Measurements from ENCODE around the gene ABCG5.

The ABCG5 gene

DNA sequence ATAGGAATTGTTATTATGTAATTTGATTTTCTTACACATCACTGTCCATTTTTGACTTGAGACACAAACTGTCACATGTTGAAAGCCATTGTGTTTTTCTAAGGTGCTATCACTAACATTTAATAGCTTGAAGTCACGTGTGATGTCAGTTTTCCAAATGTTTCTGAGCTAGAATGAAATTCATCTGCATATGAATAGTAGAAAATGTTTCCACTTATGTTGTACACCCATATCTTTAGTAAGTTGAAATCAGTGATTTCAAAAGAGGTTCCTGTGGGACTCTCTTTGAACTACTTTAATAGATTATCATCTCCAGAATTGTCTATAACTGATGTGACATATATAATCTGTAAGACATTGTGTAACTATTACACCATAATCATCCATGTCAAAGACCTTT, 27.8 kb downstream of the ABCG5 start:
- no peak for DNase-seq (ENCODE audit: low read depth in 1 of 2, low spot score in 1 of 2)

DNA sequence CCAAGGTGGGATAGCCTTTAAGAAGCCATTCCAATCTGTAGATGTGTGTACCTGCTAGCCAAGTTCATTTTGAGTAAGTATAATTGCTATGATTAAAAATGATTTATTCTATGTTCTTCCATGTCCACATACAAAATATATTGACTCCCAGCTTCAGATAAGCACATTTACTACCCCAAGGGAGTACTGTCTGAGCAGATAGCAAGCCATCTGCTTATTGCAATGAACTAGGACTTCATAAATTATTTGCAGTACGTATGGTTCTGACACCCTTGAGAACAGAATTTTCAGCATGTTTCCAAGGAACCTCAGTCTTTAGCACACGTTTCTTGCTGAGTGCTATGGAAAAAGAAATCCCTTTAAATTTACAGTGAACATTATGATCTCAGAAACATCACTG, 28.2 kb downstream of the ABCG5 start:
- DNase-seq (ENCODE audit: low read depth in 1 of 2, low spot score in 1 of 2), result no peak

DNA sequence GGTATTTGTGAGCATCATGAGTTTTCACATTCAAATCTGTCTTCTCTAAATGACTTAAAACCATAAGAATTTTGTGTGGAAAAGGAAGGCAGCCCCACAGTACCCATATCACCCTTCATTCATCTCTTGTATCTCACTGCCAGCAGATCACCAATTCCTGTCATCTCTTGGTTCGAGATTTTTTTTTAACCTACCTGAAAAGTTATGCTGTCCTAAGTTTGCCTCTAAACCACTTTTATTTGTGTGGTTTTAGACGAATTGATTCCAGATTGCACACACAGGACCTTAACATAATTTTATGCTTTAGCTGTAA, 32.0 kb downstream of the ABCG5 start:
- DNase-seq (ENCODE audit: low read depth in 1 of 2, low spot score in 1 of 2), result no peak

GRCh38 chr2:43803113-43803512, 35.5 kb downstream of the ABCG5 start:
- DNase-seq (ENCODE audit: low read depth in 1 of 2, low spot score in 1 of 2), result no peak

- no peak for DNase-seq (ENCODE audit: low read depth in 1 of 2, low spot score in 1 of 2)
Observed at GRCh38 chr2:43802135-43802534, 36.5 kb downstream of the ABCG5 start.

DNA sequence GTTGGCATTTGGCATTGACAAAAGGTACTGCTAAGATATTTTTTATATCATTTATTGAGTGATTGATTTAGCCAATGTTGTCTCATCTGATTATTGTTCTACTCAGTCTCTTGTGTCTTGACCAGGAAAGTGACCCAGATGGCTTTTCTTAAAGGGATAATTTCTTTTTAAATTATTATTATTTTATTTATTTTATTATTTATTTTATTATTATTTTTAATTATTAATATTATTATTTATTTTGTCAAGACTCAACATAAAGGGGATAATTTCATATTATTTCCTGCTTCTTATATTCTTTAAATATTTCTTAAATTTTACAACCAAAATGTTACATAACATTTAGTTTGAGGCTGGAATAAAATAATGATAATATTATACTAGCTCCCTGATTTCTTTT, 37.7 kb downstream of the ABCG5 start:
- DNase-seq (ENCODE audit: low read depth in 1 of 2, low spot score in 1 of 2), result no peak

DNA sequence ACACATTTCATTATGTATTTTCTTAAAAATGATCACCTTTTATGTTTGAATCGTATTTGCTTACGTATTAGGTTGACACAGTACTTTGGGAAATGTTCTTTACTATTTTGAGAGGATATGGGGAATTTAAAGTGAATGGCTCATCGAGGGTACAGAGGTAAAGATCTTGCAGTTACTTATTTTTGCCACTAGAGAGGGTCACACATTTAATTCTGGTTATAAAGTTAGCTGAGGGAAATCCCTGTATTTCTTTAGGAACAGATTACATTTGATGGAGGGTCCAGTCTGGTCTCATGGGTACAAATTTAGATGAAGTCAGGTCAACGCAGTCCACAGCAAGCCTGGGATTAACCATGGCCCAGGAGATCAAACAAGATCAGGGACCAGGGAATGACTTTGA, 40.3 kb downstream of the ABCG5 start:
- no peak for DNase-seq (ENCODE audit: low read depth in 1 of 2, low spot score in 1 of 2)

GRCh38 chr2:43796206-43796605, 42.4 kb downstream of the ABCG5 start:
- no peak for DNase-seq (ENCODE audit: low read depth in 1 of 2, low spot score in 1 of 2)

DNA sequence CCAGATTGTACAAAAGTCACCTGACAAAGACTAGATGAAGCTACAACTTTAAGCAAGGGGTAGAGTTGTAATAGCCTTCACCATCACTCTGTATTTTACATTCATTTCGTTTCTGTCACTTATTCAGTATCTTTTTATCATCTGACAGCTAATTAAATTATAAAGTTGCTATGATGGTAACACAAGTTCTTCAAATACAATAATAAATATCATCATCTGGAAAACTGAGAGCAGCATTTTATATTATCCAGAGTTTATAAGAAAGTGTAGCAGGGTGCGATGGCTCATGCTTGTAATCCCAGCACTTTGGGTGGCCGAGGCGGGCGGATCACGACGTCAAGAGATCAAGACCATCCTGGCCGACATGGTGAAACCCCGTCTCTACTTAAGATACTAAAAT, 43.7 kb downstream of the ABCG5 start:
- DNase-seq (ENCODE audit: low read depth in 1 of 2, low spot score in 1 of 2), result no peak

DNA sequence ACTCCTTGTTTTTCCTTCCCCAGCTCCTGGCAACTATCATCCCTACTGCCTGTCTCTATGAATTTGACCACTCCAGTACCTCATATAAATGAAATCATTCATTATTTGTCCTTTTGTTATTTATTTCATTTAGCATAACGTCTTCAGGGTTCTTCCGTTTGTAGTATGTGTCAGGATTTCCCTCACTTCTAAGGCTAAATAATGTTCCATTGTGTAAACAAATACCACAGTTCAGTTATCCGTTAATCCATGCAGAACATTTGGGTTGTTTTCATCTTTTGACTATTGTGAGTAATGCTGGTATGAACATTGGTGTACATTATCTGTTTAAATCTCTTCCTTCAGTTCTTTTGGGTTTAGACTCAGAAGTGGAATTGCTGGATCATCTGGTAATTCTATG, 46.0 kb downstream of the ABCG5 start:
- no peak for DNase-seq (ENCODE audit: low read depth in 1 of 2, low spot score in 1 of 2)

DNA sequence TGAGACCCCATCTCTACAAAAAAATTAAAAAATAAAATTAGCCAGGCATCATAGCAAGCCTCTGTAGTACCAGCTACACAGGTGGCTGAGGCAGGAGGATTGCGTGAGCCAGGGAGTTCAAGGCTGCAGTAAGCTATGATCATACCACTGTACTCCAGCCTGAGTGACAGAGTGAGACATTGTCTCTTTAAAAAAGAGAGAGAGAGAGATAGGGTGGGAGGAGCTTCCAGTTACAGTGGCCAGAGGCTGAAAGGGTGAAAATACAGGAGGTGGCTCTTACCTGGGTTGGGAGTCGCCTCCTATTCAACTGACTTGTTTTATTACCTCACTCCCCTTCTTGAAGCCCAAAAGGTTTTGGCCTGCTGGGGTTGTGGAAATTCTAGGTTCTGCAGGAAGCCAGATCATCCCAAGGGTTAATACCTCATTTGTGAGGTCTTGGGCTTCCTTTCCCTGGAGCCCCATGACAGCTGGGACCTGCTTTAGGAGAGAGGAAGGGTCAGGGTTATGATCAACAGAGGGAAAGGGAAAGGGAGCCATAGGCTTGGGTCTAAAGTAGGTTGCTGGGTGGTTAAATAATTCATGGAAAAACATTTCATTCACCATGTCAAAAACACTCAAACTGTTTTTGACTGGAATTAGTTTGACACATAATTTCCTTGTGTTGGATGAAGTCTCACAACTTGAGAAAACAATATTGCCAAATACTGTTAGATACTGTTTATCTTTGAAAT, 47.4 kb downstream of the ABCG5 start:
- no peak for DNase-seq (ENCODE audit: low read depth in 1 of 2, low spot score in 1 of 2)

GRCh38 chr2:43790147-43790546, 48.5 kb downstream of the ABCG5 start:
- DNase-seq (ENCODE audit: low read depth in 1 of 2, low spot score in 1 of 2), result no peak

- DNase-seq (ENCODE audit: low read depth in 1 of 2, low spot score in 1 of 2), result no peak
Observed at GRCh38 chr2:43788646-43789045, 50.0 kb downstream of the ABCG5 start.

DNA sequence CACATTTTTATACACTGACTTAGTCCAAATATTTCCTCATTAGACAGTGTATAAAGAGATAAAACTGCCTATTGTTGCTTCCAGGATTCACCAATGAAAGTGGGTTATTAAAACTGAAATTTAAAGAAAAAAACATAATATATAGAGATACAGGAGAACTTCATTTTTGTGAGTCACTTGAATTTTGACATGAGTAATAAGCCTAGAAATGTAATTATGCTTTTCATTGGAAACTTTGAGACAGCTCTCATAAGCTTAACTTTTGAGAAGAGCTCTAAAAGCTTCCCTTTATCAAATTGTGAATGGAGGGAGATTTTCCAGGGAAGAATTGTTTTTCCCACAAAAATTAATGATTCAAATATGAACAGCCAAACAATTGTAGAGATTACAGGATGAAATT, 50.7 kb downstream of the ABCG5 start:
- DNase-seq (ENCODE audit: low read depth in 1 of 2, low spot score in 1 of 2), result no peak

DNA sequence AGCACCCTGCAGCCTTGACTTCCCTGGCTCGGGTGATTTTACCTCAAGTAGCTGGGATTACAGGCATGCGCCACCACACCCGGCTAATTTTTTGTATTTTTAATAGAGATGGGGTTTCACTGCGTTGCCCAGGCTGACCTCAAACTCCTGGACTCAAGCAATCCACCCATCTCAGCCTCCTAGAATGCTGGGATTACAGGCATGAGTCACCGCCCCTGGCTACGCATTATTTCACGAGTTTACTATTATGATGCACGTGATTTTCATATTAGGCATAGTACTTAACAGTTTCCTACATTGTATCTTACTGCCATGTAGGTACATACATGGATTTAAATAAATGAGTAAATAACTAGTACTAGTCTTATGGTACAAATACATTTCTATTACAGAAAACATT, 60.4 kb downstream of the ABCG5 start:
- no peak for DNase-seq (ENCODE audit: low read depth in 1 of 2, low spot score in 1 of 2)

- DNase-seq (ENCODE audit: low read depth in 1 of 2, low spot score in 1 of 2), result no peak
Observed at GRCh38 chr2:43777306-43777926, 61.2 kb downstream of the ABCG5 start.

DNA sequence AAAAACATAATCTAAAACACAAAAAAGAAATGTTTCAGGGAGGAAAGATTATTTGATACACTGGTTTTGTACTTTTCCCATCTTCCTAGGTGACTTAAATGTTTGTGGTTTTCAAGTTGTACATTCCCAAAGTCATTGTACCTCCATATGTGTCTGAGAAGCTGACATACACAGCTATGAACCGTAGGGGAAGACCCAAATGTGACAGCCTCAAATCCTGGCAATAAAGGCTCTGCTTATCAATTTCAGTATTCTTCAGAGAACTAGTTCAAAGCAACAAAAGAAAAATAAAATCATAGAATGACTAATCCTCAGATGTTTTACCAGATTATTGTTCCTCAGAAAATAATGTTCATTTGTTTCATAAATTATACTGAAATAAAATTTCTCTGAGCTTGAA, 62.3 kb downstream of the ABCG5 start:
- DNase-seq (ENCODE audit: low read depth in 1 of 2, low spot score in 1 of 2), result no peak

DNA sequence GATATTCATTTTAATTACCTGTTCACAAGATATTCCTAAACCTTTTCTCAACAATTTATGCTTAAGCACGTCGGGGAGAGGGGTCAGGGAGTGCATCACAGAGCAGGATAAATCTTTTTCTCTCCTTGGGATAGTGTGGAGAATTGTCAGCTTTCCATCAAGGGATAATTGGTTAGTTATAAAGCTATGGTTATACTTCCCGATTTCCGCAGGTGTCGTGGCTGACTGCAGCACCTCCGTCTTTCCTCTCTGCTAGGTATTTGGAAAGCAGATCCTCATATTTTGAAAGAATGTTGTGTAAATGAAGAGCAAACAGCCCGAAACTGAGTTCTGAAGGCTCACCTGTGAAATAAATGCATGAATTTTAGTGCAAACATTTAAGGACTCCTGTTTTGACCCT, 64.0 kb downstream of the ABCG5 start:
- no peak for DNase-seq (ENCODE audit: low read depth in 1 of 2, low spot score in 1 of 2)

GRCh38 chr2:43773876-43774613, 64.6 kb downstream of the ABCG5 start, which contains the start of gene DYNC2LI1:
Gene DYNC2LI1, plus strand, starts transcription at chr2:43774039. Its CDS starts 100 bp downstream, at chr2:43774139.
- peak; percentile 50 to 60 for DNase-seq (ENCODE audit: low read depth in 1 of 2, low spot score in 1 of 2)

GRCh38 chr2:43766006-43766405, 72.6 kb downstream of the ABCG5 start:
- DNase-seq (ENCODE audit: low read depth in 1 of 2, low spot score in 1 of 2), result no peak

GRCh38 chr2:43764086-43764705, 74.4 kb downstream of the ABCG5 start:
- no peak for DNase-seq (ENCODE audit: low read depth in 1 of 2, low spot score in 1 of 2)

DNA sequence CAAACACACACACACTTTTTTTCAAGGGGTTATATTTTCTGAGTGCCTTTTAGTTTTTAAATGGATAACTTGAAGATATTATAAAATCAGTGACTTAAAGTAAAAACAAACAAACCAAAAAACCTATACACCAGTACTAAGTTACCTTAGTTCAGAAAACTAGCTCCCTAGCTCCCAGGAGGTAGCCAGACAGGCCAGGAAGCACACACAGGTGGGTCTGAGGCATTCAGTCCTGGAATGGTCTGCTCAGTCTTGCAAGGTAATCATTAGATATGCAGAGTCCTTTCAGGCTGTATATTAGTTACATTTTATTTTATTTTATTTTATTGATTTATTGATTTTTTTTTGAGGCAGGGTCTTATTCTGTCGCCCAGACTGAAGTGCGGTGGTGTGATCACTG, 75.5 kb downstream of the ABCG5 start:
- no peak for DNase-seq (ENCODE audit: low read depth in 1 of 2, low spot score in 1 of 2)
